NCI-H510A treated with DMSO at 0.1 percent for 48 hours (cell line): ENCODE data around the gene NLRP6.
"Not testable (repeated sequence)": the region's sequence is repeated elsewhere in the genome, so short reads cannot be mapped to it uniquely, and the experiment has no call there.

ENCODE experiments used
- DNase-seq: peaks from one replicate; lab custom pipeline; 2025; lab: John Stamatoyannopoulos, UW

Gene NLRP6

GRCh38 chr11:256952-257737 lies 21.1 kb upstream of the NLRP6 start:
- no peak for DNase-seq

GRCh38 chr11:257766-258493 lies 20.3 kb upstream of the NLRP6 start:
- DNase-seq = no peak

- no peak for DNase-seq
These were observed 18.8 kb upstream of the NLRP6 start for GRCh38 chr11:259413-259812.

- no peak for DNase-seq
These were observed 16.6 kb upstream of the NLRP6 start for GRCh38 chr11:261624-262023.

GRCh38 chr11:266676-267439 lies 11.3 kb upstream of the NLRP6 start:
- DNase-seq = no peak

- no peak for DNase-seq
These were observed 10.7 kb upstream of the NLRP6 start for GRCh38 chr11:267491-267994.

- not testable (repeated sequence) for DNase-seq
These were observed 9.5 kb upstream of the NLRP6 start for GRCh38 chr11:268716-269145.

GRCh38 chr11:269146-269890 lies 8.9 kb upstream of the NLRP6 start:
- no peak for DNase-seq

GRCh38 chr11:270451-271318 lies 7.5 kb upstream of the NLRP6 start:
- DNase-seq = no peak

- DNase-seq = no peak
These were observed 6.9 kb upstream of the NLRP6 start for GRCh38 chr11:271319-271715.

- DNase-seq = no peak
These were observed 5.8 kb upstream of the NLRP6 start for GRCh38 chr11:272195-272930.

GRCh38 chr11:272931-273198 lies 5.3 kb upstream of the NLRP6 start:
- DNase-seq = no peak

- DNase-seq = no peak
These were observed 2.0 kb upstream of the NLRP6 start for GRCh38 chr11:276219-276618.

GRCh38 chr11:279040-279965 lies 1.1 kb downstream of the NLRP6 start:
- DNase-seq = no peak

GRCh38 chr11:279966-280705 lies 1.9 kb downstream of the NLRP6 start:
- no peak for DNase-seq

GRCh38 chr11:280706-281485 lies 2.7 kb downstream of the NLRP6 start:
- DNase-seq = no peak

GRCh38 chr11:281486-282161 lies 3.4 kb downstream of the NLRP6 start:
- DNase-seq = no peak
